ENCODE data around the gene HPCAL4. TPM values are rescaled to one million over a fixed set of nuclear protein-coding genes. Genes with fewer than 3 reads are reported as not detected.
A peak's percentile ranks its signal among the peaks of the same experiment; 100 is the strongest.

Gene HPCAL4
- under 1 TPM; 0.43 to 0.61 TPM for total RNA-seq

DNA sequence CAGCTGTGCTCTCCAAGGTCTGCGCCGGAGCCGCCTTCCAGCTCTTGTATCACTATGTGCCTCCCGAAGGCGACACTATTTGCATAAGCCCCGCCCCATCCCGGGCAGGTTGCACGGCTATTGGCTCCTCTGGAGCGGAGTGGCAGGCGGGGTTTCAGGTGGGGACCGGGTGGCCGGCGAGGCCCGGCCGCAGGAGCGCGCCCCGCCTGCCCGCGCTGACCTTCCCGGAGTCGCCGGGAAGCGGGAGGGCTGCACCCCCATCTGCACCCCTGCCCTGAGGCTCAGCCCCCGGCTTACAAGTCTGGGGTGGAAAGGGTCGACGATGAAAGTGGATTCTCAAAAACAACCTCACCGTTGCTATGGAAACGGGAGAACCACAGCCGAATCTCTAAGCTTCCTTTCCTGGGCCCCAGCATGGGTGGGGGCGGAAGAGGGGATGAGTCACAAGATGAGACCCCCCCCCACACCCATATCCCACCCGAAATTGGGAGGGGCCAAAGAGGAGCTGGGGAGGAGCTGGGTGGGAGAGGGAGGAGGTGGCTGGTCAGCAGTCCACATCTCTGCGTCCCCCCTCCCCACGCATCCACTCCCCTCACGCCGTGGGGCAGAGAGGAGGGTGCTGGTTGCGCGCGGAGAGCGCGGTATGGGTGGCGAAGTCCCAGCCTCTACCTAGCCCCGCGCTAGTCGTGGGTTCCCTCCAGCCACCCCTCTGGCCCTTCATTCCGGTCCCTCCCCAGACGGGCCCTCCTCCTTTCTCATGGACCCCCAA lies at the start of gene HPCAL4:
Gene HPCAL4, minus strand, starts transcription at position 51 of the 769 bp plus-strand sequence. CDS start 6,830 bp downstream, outside the sequence.
- peak within 1 kb of the TSS; percentile 70 for H3K4me3 Mint-ChIP-seq
- H3K27ac Mint-ChIP-seq = no peak within 1 kb of the TSS
- CTCF ChIA-PET = interaction anchor here (0.6 to 5.5 kb wide), 5 partner anchors 10 to 228 kb away, joined by 3 to 33 read pairs (median 6); partner anchors contain the start of gene NT5C1A

DNA sequence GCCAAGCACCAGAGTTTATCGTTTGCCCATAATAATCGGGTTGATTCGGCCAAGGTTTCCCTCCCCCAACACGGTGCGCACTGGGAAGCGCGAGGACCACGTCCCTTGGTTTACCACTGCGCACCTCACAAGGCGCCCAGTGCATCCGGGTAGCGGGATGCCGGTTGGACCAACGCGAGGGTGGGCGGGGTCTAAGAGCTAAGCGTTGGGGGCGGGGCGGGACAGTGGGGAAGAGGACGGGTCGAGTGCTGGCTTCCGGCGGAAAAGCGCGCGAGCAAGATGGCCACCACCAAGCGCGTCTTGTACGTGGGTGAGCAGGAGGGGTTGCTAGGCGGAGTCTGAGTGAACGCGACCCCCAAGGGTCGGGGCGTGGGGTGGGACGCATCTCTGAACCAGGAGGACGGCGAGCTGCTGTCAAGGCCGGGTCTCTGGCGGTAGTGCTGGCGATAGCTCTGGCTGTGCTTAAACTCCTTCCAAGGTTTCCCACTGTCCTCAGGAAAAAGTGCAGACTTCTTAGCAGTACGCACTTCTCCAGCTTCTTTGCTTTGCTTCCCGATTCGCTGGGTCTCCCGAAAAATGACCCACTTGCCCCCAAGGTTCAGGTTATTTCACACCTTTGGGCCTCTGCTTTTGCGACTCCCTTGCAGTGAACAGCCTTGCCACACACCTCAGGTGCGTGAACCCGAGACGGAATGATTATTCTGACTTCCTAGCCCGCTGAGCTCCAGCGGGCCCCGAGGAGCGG lies 47.6 kb upstream of the HPCAL4 start, which contains the start of gene PPIE:
Gene PPIE, plus strand, starts transcription at position 261 of the 745 bp plus-strand sequence. Its CDS starts 19 bp downstream, at position 280.
- CTCF ChIA-PET = interaction anchor here (1.0 to 2.2 kb wide), 4 partner anchors 61 to 133 kb away, joined by 5 to 21 read pairs (median 6); no protein-coding TSS in a partner anchor
- intact Hi-C loops (cut with micrococcal nuclease) = loop anchor here (2.0 kb wide), 2 partner anchors 48 to 60 kb away; partner anchors contain the start of gene HPCAL4
- POLR2A ChIA-PET = interaction anchor here (1.0 to 1.1 kb wide), 2 partner anchors 61 to 166 kb away, joined by 3 to 4 read pairs; no protein-coding TSS in a partner anchor
- H3K27me3 Mint-ChIP-seq = peaks cover 10% of the 10 kb centered on the region
- peaks cover 34% of the 10 kb centered on the region for H3K4me1 Mint-ChIP-seq (ENCODE audit: low read depth)
- H3K4me3 Mint-ChIP-seq = peak within 1 kb of the TSS; percentile 97
- no peaks in the 10 kb centered on the region for H3K9me3 Mint-ChIP-seq
- peak; percentile 98 for DNase-seq
- H3K36me3 Mint-ChIP-seq = peaks cover 28% of the 10 kb centered on the region
- H3K27ac Mint-ChIP-seq = peak within 1 kb of the TSS; percentile 88

More for the DNA sequence above, at the start of gene HPCAL4:
- no peaks in the 10 kb centered on the region for H3K36me3 Mint-ChIP-seq
- H3K27me3 Mint-ChIP-seq = peaks cover 5% of the 10 kb centered on the region
- H3K4me1 Mint-ChIP-seq (ENCODE audit: low read depth) = peaks cover 39% of the 10 kb centered on the region
- peak; percentile 90 for DNase-seq
- POLR2A ChIA-PET = interaction anchor here (1.1 kb wide), 1 partner anchor 25 kb away, joined by 3 read pairs; no protein-coding TSS in a partner anchor
- H3K9me3 Mint-ChIP-seq = no peaks in the 10 kb centered on the region
- intact Hi-C loops (cut with micrococcal nuclease) = loop anchor here (2.0 kb wide), 2 partner anchors 25 to 47 kb away; partner anchors contain the start of gene PPIE

DNA sequence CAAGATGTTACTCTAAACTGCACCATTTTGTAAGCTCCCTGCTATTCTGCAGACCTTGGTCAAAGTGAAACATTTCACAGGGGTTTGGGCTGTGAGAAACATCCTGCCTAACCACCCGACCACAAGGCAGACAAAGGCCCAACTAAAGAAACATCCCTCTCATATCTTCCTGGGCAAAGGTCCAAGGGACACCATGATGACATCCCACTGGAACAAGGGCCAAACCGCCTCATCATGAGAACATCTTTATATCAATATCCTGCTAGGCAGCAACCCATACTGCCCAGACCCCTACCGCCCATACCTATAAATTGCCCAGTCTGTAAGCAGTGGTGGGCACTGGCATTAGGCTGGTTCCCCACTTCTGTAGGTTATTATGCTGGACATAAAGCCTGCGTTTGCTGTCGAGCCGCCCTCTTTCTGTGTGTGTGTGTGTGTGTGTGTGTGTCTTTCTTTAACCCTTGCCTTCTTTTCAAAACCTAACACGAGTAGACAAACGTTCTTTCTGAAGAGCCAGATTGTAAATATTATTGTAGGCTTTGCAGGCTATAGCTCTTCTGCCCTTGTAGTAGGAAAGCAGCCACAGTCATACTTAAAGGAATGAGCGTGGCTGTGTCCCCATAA lies 46.4 kb upstream of the HPCAL4 start:
- ChIA-PET CTCF (interaction anchor here (2.1 to 2.3 kb wide), 3 partner anchors 62 to 131 kb away, joined by 6 to 21 read pairs (median 7); no protein-coding TSS in a partner anchor), POLR2A (no interaction called here)
- Mint-ChIP-seq H3K27me3 (peaks cover 17% of the 10 kb centered on the region), H3K36me3 (peaks cover 23% of the 10 kb centered on the region), H3K4me1 (ENCODE audit: low read depth) (peaks cover 34% of the 10 kb centered on the region), H3K4me3 (no peak overlapping the region), H3K27ac (no peak overlapping the region), H3K9me3 (no peaks in the 10 kb centered on the region)
- DNase-seq = no peak
- intact Hi-C loops (cut with micrococcal nuclease) = loop anchor here (2.0 kb wide), 2 partner anchors 47 to 61 kb away; partner anchors contain the start of gene HPCAL4

DNA sequence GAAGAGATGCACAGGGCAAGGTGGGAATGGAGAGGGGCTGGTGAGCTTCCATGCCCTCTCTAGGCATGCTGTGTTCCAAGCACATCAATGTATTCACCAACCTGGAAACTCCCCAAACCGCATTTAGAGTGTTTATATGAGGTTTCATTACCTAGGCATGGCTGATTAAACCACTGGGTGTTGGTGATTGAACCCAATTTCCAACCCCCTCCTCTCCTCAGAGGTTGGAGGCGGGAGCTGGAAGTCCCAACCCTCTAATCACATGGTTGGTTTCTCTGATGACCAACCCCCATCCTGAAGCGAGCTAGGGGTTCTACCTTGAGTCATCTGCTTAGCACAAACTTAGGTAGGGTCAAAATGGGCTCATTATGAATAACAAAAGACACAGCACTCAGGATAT lies 44.5 kb upstream of the HPCAL4 start:
- Mint-ChIP-seq H3K4me1 (ENCODE audit: low read depth) (peaks cover 25% of the 10 kb centered on the region), H3K27me3 (peaks cover 19% of the 10 kb centered on the region), H3K4me3 (no peak overlapping the region), H3K27ac (no peak overlapping the region), H3K36me3 (peaks cover 8% of the 10 kb centered on the region), H3K9me3 (no peaks in the 10 kb centered on the region)
- ChIA-PET CTCF (interaction anchor here (1.1 to 2.3 kb wide), 4 partner anchors 16 to 129 kb away, joined by 3 to 7 read pairs (median 4); partner anchors contain the start of gene NT5C1A), POLR2A (interaction anchor here (1.3 kb wide), 1 partner anchor 9 kb away, joined by 4 read pairs; no protein-coding TSS in a partner anchor)
- intact Hi-C loops (cut with micrococcal nuclease) = no loop called here
- peak; percentile 27 for DNase-seq

DNA sequence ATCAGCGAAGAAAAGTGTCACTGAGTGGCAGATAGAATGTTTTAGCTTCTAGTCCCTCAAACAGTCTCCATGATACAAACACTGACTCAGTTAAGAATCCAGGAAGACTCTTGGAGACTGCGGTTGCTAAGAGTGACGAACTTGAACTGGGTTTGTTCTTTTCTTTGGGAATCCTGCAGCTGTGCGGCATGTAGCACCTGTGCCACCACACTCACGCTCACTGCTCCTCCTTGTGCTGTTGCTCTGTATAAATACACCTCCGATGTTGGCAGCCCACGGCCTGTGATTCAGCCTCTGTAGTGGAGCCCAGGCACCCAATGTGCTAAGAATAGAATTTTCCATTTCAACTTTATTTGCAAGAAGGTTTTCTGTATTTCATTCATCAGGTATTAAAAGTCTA lies 41.9 kb upstream of the HPCAL4 start:
- Mint-ChIP-seq H3K4me1 (ENCODE audit: low read depth) (peaks cover 10% of the 10 kb centered on the region), H3K9me3 (no peaks in the 10 kb centered on the region), H3K4me3 (no peak overlapping the region), H3K36me3 (no peaks in the 10 kb centered on the region), H3K27ac (no peak overlapping the region), H3K27me3 (peaks cover 41% of the 10 kb centered on the region)
- DNase-seq = no peak
- intact Hi-C loops (cut with micrococcal nuclease) = no loop called here
- ChIA-PET CTCF (interaction anchor here (1.3 to 2.4 kb wide), 2 partner anchors 13 to 79 kb away, joined by 4 to 8 read pairs; no protein-coding TSS in a partner anchor), POLR2A (no interaction called here)

DNA sequence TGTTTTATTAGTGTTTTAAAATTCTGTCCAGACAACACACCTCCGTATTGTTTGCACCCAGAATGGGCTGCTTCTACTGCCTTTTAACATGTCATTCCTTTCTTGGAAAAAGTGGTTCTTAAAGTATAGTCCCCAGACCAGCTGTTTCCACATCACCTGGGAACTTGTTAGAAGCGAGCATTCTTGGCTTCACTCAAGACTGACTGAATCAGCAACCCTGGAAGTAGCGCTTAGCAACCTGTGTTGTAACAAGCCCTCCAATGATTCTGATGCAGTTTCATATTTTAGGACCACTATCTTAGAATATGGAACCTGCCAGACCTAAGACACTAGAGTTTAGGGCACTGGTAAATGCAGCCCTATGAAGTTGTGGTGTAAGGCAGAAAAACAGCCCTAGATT lies 41.5 kb upstream of the HPCAL4 start:
- H3K27ac Mint-ChIP-seq = no peak overlapping the region
- H3K9me3 Mint-ChIP-seq = no peaks in the 10 kb centered on the region
- intact Hi-C loops (cut with micrococcal nuclease) = no loop called here
- H3K36me3 Mint-ChIP-seq = no peaks in the 10 kb centered on the region
- no peak for DNase-seq
- ChIA-PET CTCF (no interaction called here), POLR2A (no interaction called here)
- H3K4me1 Mint-ChIP-seq (ENCODE audit: low read depth) = peaks cover 12% of the 10 kb centered on the region
- H3K27me3 Mint-ChIP-seq = peaks cover 46% of the 10 kb centered on the region
- H3K4me3 Mint-ChIP-seq = no peak overlapping the region

DNA sequence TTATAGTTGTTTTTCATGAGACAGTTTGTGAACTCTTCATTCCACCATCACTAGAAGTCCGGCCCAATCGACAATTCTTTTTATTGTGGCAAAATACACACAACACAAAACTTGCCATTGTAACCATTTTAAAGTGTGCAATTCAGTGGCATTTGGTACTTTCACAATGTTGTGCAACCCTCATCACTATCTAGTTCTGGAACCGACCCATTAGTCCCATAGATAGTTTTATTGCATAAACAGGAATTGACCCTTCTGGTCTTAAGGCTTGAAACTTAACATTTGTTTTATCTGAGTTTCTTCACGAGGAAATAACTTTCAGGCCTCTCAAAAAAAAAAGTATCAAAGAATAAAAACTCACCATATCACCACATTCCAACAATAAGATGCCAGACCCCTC lies 38.6 kb upstream of the HPCAL4 start:
- CTCF ChIA-PET = interaction anchor here (0.6 to 1.4 kb wide), 3 partner anchors 10 to 123 kb away, joined by 3 read pairs; no protein-coding TSS in a partner anchor
- intact Hi-C loops (cut with micrococcal nuclease) = no loop called here

DNA sequence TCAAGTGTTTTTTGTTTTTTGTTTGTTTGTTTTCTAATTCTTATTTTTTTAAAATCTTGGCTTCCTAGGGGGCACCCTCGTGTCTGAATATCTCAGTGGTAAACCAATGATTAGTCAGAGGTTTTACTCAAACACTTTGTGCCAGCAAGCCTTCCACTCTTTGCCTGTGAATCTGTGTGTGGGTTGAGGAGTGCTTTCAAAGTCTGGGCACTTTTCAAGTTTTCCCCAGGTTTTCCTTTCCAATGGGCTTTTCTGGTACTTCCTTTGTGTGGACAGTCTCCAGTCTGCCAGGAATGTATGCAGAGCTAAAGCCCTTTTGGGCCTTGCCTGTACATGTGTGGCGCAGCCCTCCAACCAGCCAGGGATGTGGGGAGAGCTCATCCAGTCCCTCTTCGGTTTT lies 37.8 kb upstream of the HPCAL4 start:
- ChIA-PET CTCF (interaction anchor here (1.1 to 1.4 kb wide), 2 partner anchors 70 to 123 kb away, joined by 3 read pairs; no protein-coding TSS in a partner anchor), POLR2A (no interaction called here)
- Mint-ChIP-seq H3K4me3 (no peak overlapping the region), H3K9me3 (no peaks in the 10 kb centered on the region), H3K27me3 (peaks cover 56% of the 10 kb centered on the region), H3K4me1 (ENCODE audit: low read depth) (peaks cover 18% of the 10 kb centered on the region), H3K36me3 (no peaks in the 10 kb centered on the region), H3K27ac (no peak overlapping the region)
- DNase-seq = no peak
- intact Hi-C loops (cut with micrococcal nuclease) = no loop called here

More for the DNA sequence above, 38.6 kb upstream of the HPCAL4 start:
- H3K27ac Mint-ChIP-seq = no peak overlapping the region
- H3K9me3 Mint-ChIP-seq = no peaks in the 10 kb centered on the region
- H3K36me3 Mint-ChIP-seq = no peaks in the 10 kb centered on the region
- DNase-seq = no peak
- H3K4me3 Mint-ChIP-seq = no peak overlapping the region
- H3K27me3 Mint-ChIP-seq = peaks cover 51% of the 10 kb centered on the region
- POLR2A ChIA-PET = no interaction called here
- H3K4me1 Mint-ChIP-seq (ENCODE audit: low read depth) = peaks cover 18% of the 10 kb centered on the region

DNA sequence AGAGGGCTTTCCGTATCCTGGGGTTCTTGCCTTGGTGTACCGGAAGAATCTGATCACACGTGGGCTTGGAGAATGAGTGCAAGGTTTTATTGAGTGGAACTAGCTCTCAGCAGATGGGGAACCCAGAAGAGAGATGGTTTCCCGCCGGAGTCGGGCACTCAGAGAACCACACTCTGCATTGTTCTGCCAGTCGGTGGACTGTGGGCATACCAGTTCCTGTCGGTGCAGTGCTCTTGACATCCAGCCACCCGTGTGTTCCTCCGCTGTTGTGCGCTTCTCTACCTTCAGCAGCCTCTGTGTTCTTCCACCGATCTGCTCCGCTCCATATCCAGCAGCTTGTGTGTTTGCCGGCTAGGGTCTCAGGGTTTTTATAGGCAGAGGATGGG lies 36.7 kb upstream of the HPCAL4 start:
- no peaks in the 10 kb centered on the region for H3K36me3 Mint-ChIP-seq
- ChIA-PET POLR2A (interaction anchor here (0.8 to 1.6 kb wide), 2 partner anchors 9 to 22 kb away, joined by 3 to 4 read pairs; no protein-coding TSS in a partner anchor), CTCF (interaction anchor here (0.6 kb wide), 1 partner anchor 69 kb away, joined by 4 read pairs; no protein-coding TSS in a partner anchor)
- H3K4me3 Mint-ChIP-seq = no peak overlapping the region
- peaks cover 52% of the 10 kb centered on the region for H3K27me3 Mint-ChIP-seq
- H3K27ac Mint-ChIP-seq = no peak overlapping the region
- peaks cover 18% of the 10 kb centered on the region for H3K4me1 Mint-ChIP-seq (ENCODE audit: low read depth)
- no peaks in the 10 kb centered on the region for H3K9me3 Mint-ChIP-seq
- intact Hi-C loops (cut with micrococcal nuclease) = no loop called here
- DNase-seq = no peak

DNA sequence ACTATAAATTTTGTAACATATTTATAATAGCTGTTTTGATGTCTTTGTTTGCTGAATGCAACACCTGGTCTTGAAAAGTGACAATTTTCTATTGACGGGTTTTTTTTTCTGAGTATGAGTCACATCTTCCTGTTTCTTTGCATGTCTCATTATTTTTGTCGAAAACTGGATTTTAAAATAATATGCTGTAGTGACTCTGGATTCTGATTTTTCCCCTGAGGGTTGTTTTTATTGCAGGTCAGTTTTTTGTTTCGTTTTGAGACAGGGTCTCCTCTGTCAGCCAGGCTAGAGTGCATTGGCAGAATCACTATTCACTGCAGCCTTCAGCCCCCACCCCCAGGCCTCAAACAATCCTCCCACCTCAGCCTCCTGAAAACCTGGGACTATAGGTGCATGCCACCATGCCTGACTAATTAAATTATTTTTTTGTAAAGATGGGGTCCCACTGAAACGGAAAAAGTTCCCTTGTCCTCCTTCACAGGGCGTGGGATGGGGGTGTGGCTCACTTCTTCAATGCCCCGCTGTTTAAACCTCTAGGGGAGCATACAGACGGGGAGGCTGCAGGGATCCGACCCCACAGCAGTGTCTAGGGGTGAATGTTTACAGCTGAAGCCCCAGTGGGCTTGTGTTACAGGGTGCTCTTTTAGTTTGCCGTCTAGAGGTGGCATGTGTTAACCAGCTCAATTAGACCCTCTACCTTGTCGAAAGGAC lies 36.1 kb upstream of the HPCAL4 start:
- ChIA-PET POLR2A (interaction anchor here (0.8 to 1.6 kb wide), 2 partner anchors 9 to 21 kb away, joined by 3 to 4 read pairs; no protein-coding TSS in a partner anchor), CTCF (interaction anchor here (0.6 to 2.2 kb wide), 2 partner anchors 69 to 121 kb away, joined by 4 to 9 read pairs; no protein-coding TSS in a partner anchor)
- no peak for DNase-seq
- peaks cover 18% of the 10 kb centered on the region for H3K4me1 Mint-ChIP-seq (ENCODE audit: low read depth)
- intact Hi-C loops (cut with micrococcal nuclease) = no loop called here
- H3K36me3 Mint-ChIP-seq = no peaks in the 10 kb centered on the region
- H3K4me3 Mint-ChIP-seq = no peak overlapping the region
- no peak overlapping the region for H3K27ac Mint-ChIP-seq
- no peaks in the 10 kb centered on the region for H3K9me3 Mint-ChIP-seq
- peaks cover 48% of the 10 kb centered on the region for H3K27me3 Mint-ChIP-seq

Data from activated CD4-positive, alpha-beta memory T cell treated with anti-CD3 and anti-CD28 coated beads for 36 hours (primary cell).